ENCODE data around the gene PARP1.
"Not testable (repeated sequence)": the region's sequence is repeated elsewhere in the genome, so short reads cannot be mapped to it uniquely, and the experiment has no call there.

The PARP1 gene

GRCh38 chr1:226350519-226350865 lies 57.4 kb downstream of the PARP1 start:
- DNase-seq (ENCODE audit: low read depth): no peak

- DNase-seq (ENCODE audit: low read depth): no peak
Observed at GRCh38 chr1:226349801-226350518, 57.9 kb downstream of the PARP1 start.

- DNase-seq (ENCODE audit: low read depth): no peak
Observed at GRCh38 chr1:226349081-226349480, 58.8 kb downstream of the PARP1 start.

- no peak for DNase-seq (ENCODE audit: low read depth)
Observed at GRCh38 chr1:226344441-226345259, 63.2 kb downstream of the PARP1 start.

GRCh38 chr1:226342656-226343055 lies 65.2 kb downstream of the PARP1 start:
- DNase-seq (ENCODE audit: low read depth): no peak

- not testable (repeated sequence) for DNase-seq (ENCODE audit: low read depth)
Observed at GRCh38 chr1:226340111-226340510, 67.8 kb downstream of the PARP1 start.

GRCh38 chr1:226337276-226337875 lies 70.5 kb downstream of the PARP1 start:
- DNase-seq (ENCODE audit: low read depth): no peak

GRCh38 chr1:226335661-226336060 lies 72.2 kb downstream of the PARP1 start:
- DNase-seq (ENCODE audit: low read depth): no peak

GRCh38 chr1:226332947-226333346 lies 74.9 kb downstream of the PARP1 start:
- DNase-seq (ENCODE audit: low read depth): no peak

GRCh38 chr1:226329237-226329636 lies 78.7 kb downstream of the PARP1 start:
- DNase-seq (ENCODE audit: low read depth): no peak

GRCh38 chr1:226327761-226328162 lies 80.1 kb downstream of the PARP1 start:
- DNase-seq (ENCODE audit: low read depth): no peak

- DNase-seq (ENCODE audit: low read depth): no peak
Observed at GRCh38 chr1:226325178-226325577, 82.7 kb downstream of the PARP1 start.

- DNase-seq (ENCODE audit: low read depth): no peak
Observed at GRCh38 chr1:226324479-226324878, 83.4 kb downstream of the PARP1 start.

- DNase-seq (ENCODE audit: low read depth): no peak
Observed at GRCh38 chr1:226322986-226323385, 84.9 kb downstream of the PARP1 start.

GRCh38 chr1:226320930-226321329 lies 87.0 kb downstream of the PARP1 start:
- DNase-seq (ENCODE audit: low read depth): no peak

- DNase-seq (ENCODE audit: low read depth): no peak
Observed at GRCh38 chr1:226318471-226318870, 89.4 kb downstream of the PARP1 start.

- DNase-seq (ENCODE audit: low read depth): no peak
Observed at GRCh38 chr1:226314055-226314454, 93.8 kb downstream of the PARP1 start.

GRCh38 chr1:226312065-226312464 lies 95.8 kb downstream of the PARP1 start:
- DNase-seq (ENCODE audit: low read depth): no peak

- DNase-seq (ENCODE audit: low read depth): no peak
Observed at GRCh38 chr1:226311376-226311775, 96.5 kb downstream of the PARP1 start.

All from stimulated activated CD8-positive, alpha-beta memory T cell treated with anti-CD3 and anti-CD28 coated beads, Interleukin-7, amount 100 ng/mL, for 24 hours (primary cell).